Iris pigment epithelial cell (primary cell): Measurements from ENCODE around the gene SRMS.
A peak's percentile ranks its signal among the peaks of the same experiment; 100 is the strongest.

Experiments used
- DNase-seq: peaks from one replicate; pipeline ENCODE4 v3.0.0-alpha.2; 2011; ENCODE audit warnings: low read depth

Gene SRMS

GRCh38 chr20:63538204-63539091, 9.1 kb downstream of the SRMS start:
- DNase-seq = no peak

GRCh38 chr20:63537525-63538203, 9.9 kb downstream of the SRMS start:
- peak; percentile 87 for DNase-seq

DNA sequence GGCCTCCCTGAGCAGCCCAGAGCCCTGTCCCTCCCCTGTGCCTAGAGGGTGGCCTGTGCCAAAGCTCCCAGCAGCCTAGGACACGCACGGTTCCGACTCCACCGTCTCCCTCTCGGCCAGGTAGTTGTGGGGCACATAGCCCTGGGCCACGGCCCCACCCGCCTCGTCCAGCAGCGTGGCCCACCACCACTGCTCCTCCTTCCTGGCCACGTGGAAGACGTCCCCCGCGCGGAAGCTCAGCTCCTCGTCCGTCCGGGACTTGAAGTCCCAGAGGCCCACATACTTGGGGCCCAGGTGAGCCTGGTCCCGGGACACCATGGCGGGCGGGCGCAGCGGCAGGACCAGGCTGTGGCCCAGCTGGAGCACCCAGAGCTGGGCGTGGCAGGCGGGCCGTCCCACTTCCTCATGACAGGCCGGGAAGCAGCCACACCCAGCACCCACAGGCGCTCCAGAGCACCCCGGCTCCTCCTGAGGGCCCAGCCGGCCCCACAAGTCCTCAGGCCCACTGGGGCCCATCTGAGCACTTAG, 10.5 kb downstream of the SRMS start, which contains the start of gene PTK6:
TSS of gene PTK6 (minus strand) at position 380 of the 528 bp plus-strand sequence. CDS start at position 318, 62 bp downstream.
- no peak for DNase-seq

- peak; percentile 16 for DNase-seq
These were observed 11.1 kb downstream of the SRMS start for GRCh38 chr20:63536241-63536977.

GRCh38 chr20:63534831-63535651, 12.5 kb downstream of the SRMS start:
- DNase-seq = no peak

- no peak for DNase-seq
These were observed 13.1 kb downstream of the SRMS start for GRCh38 chr20:63534427-63534830.

- no peak for DNase-seq
These were observed 13.6 kb downstream of the SRMS start for GRCh38 chr20:63533871-63534393.

GRCh38 chr20:63533388-63533787, 14.2 kb downstream of the SRMS start:
- DNase-seq = no peak

GRCh38 chr20:63532449-63532971, 15.0 kb downstream of the SRMS start:
- no peak for DNase-seq

- DNase-seq = no peak
These were observed 15.7 kb downstream of the SRMS start for GRCh38 chr20:63531686-63532448.

DNA sequence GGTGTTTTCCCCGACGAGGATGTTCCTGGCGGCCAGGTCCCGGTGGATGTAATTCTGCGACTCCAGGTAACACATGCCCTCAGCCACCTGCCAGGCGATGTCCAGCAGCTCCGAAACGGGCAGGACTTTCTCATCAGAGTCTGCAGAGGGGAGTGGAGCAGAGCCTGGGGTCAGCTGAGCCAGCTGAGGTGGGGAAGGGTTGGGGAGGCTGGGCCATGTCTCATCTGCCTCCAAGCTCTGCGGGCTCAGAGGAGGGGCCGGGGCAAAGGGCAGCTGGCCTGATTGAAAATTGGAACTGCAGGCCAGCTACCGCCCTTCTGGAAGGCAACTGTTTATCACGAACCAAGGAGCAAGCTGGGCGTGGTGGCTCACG, 16.8 kb downstream of the SRMS start:
- DNase-seq = no peak

GRCh38 chr20:63529861-63530787, 17.4 kb downstream of the SRMS start:
- DNase-seq = no peak

DNA sequence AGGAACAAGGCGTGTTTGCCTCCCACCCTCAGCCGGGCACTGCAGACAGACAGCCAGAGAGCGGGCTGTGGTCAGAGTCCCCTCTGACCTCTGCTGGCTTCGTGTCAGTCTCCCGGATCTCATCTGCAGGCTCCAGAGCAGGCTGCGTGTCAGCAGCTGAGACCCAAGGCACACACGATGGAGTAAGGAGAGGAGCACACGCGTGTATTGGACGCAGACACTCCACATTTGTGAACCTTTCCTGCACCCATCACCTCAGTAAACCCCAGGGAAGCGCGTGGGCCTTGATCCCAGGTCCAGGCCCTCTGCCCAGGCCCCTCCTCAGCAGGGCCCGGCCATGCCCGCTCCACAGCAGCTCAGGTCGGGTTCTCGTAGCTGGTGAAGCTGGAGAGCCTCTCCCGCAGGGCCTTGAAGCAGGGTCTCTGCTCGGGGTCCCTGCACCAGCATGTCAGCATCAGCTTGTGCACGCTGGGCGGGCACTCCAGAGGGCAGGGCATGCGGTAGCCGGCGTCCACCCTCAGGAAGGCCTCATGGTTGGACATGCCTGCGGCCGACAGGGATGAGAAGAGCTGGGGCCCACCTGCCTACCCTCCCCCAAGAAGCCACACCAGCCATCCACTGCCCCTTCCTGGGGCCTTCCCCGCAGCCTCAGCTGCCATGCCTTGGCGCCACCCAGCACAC, 18.2 kb downstream of the SRMS start:
- DNase-seq = no peak

DNA sequence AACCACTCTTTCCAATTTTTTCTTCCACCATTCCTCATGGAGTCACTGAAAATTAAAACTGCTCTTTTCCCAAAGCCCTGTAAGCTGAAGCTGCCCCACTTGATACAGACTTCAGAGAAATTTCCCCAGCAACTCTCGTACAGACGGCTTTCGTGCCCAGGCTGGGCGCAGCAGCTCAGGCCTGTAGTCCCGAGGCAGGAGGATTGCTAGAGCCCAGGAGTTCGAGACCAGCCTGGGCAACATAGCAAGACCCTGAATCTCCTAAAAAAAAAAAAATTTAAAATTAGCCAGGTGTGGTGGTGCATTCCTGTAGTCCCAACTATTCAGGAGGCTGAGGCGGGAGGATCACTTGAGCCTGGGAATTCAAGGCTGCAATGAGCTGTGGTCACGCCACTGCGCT, 20.4 kb downstream of the SRMS start:
- DNase-seq = no peak

DNA sequence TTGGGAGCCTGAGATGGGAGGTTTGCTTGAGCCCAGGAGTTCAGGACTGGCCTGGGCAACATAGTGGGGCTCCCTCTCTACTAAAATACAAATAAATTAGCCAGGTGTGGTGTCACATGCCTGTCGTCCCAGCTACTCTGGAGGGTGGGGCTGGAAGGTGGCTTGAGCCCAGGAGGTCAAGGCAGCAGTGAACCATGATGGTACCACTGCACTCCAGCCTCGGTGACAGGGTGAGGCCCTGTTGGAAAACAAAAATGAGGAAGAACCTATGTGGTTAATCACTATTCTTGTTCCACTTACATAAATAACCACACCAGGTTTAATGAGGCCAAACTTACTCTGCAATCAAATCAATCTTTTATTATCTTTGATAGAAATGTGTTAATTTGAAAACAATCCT, 21.6 kb downstream of the SRMS start:
- no peak for DNase-seq

DNA sequence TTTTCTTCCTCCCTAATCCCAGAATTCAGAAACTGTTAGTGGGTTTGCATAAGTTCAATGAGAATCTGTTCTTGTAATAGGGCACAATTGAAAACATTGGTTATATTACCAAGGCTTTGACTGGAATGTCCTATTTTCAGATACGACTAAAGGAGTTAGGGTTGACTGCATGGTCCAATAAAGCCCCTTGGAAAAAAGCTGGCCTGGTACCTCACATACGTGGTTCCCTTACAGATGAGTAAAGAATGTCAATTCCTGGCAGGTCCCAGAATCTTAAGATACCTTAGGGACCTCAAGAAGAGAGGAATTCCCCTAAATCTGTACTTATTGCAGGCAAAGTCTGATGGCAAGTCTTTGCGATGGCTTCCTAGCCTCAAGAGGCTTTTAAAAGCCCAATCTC, 22.4 kb downstream of the SRMS start:
- DNase-seq = no peak

DNA sequence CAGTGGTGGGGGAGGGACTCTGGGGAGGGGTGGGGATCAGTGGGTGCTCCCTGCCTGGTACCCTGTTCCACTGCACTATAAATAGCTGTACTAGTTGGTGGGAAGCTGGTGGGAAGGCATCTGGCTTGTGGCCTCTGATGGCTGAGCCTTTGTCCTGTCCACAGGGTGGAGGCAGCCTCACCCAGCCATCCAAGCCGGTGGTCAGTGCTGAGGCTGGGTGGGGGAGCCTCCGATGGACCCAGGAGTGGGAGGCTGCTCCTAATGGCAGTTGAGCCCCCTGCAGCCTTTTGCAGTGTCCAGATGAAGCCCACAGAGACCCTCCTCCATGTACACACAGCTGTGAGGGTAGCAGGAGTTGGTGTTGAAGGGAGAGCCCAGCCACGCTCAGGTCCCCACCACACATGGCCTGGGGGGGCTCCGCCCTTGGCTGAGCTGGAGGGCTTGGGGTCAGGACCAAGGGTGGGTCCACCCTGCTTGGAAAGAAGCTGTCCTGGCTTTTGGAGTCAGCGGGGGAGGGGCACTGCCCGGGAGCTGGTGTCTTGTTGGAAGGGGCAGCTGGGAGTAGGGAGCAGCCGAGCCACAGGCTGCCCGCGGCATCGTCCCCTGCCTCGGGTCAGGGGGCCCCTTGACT, 24.5 kb downstream of the SRMS start:
- no peak for DNase-seq
